IMR-90 (cell line): ENCODE data around the gene RYR2. TPM values are rescaled to one million over a fixed set of nuclear protein-coding genes. Genes with fewer than 3 reads are reported as not detected.

Experiments used
- ATAC-seq: fragments of 200-7000 bp; cut with Tn5 transposase; 2 replicates; pipeline ENCODE4 v1.9.1; 2020; ENCODE audit warnings: low read depth, mild to moderate bottlenecking, moderate library complexity
- BruUV-seq: library from RNA; stranded (reverse); fragments of 400-500 nt; replicated peaks from 2 replicates; lab custom pipeline; 2021; lab: Mats Ljungman, UMichigan
- CTCF ChIA-PET: fragments of 300-600 bp; formaldehyde crosslinking; extraction: SDS; loops from one replicate; lab custom pipeline; 2021; ENCODE audit warnings: antibody characterized with exemption; lab: Yijun Ruan, JAX
- POLR2A ChIA-PET: fragments of 300-600 bp; sonication (Branson Sonifier 250); formaldehyde crosslinking; loops from one replicate; lab custom pipeline; 2022; ENCODE audit warnings: antibody characterized with exemption; ENCODE audit not compliant: unreplicated experiment; lab: Charles Lee
- DNase-seq: peaks from one replicate; pipeline ENCODE4 v3.0.0; 2013
- H2AFZ ChIP-seq: replicated peaks from 2 replicates; pipeline ENCODE3; 2013; ENCODE audit warnings: low read length, mild to moderate bottlenecking; ENCODE audit not compliant: poor library complexity
- H2AK5ac ChIP-seq: 2 replicates; pipeline ENCODE4 v1.6.1; 2013; ENCODE audit warnings: low read depth, low read length, inconsistent platforms
- H2AK9ac ChIP-seq: replicated peaks from 2 replicates; pipeline ENCODE3; 2013; ENCODE audit warnings: mild to moderate bottlenecking, low read depth, low read length, moderate library complexity; ENCODE audit not compliant: poor library complexity
- H2BK120ac ChIP-seq: 2 replicates; pipeline ENCODE4 v1.6.1; 2013; ENCODE audit warnings: low read depth, low read length, inconsistent platforms
- H2BK15ac ChIP-seq: 3 replicates; pipeline ENCODE4 v1.6.1; 2013; ENCODE audit warnings: low read depth, low read length, inconsistent platforms
- H2BK20ac ChIP-seq: 2 replicates; pipeline ENCODE4 v1.6.1; 2013; ENCODE audit warnings: low read depth, mild to moderate bottlenecking, inconsistent platforms, low read length, moderate library complexity
- H2BK5ac ChIP-seq: 2 replicates; pipeline ENCODE4 v1.6.1; 2013; ENCODE audit warnings: mild to moderate bottlenecking, low read depth, low read length, inconsistent platforms; ENCODE audit not compliant: poor library complexity, severe bottlenecking
- H3K14ac ChIP-seq: replicated peaks from 2 replicates; pipeline ENCODE4 v1.6.1; 2013; ENCODE audit warnings: low read depth, low read length, inconsistent platforms
- H3K18ac ChIP-seq: 2 replicates; pipeline ENCODE4 v1.6.1; 2013; ENCODE audit warnings: low read depth, low read length, control low read depth
- H3K23ac ChIP-seq: 2 replicates; pipeline ENCODE4 v1.6.1; 2013; ENCODE audit warnings: low read depth, low read length, inconsistent platforms
- H3K27ac ChIP-seq: 2 replicates; pipeline ENCODE4 v1.5.1; 2013; ENCODE audit warnings: mild to moderate bottlenecking, control low read depth, low read length; ENCODE audit not compliant: insufficient read depth
- H3K27me3 ChIP-seq: 2 replicates; pipeline ENCODE4 v1.6.1; 2013; ENCODE audit warnings: low read length; ENCODE audit not compliant: control insufficient read depth, insufficient read depth
- H3K36me3 ChIP-seq: 2 replicates; pipeline ENCODE4 v1.6.1; 2013; ENCODE audit warnings: low read length, mixed read lengths; ENCODE audit not compliant: control insufficient read depth, insufficient read depth
- H3K4ac ChIP-seq: 2 replicates; pipeline ENCODE4 v1.6.1; 2013; ENCODE audit warnings: low read depth, low read length, inconsistent platforms
- H3K4me1 ChIP-seq: 2 replicates; pipeline ENCODE4 v1.6.1; 2013; ENCODE audit warnings: low read length, mixed read lengths; ENCODE audit not compliant: control insufficient read depth, insufficient read depth
- H3K4me2 ChIP-seq: 2 replicates; pipeline ENCODE4 v1.6.1; 2013; ENCODE audit warnings: low read depth, mild to moderate bottlenecking, control low read depth, low read length, moderate library complexity
- H3K4me3 ChIP-seq: 2 replicates; pipeline ENCODE4 v1.5.1; 2013; ENCODE audit warnings: low read depth, mild to moderate bottlenecking, control low read depth, low read length, moderate library complexity; ENCODE audit not compliant: insufficient read depth
- H3K56ac ChIP-seq: 2 replicates; pipeline ENCODE4 v1.6.1; 2013; ENCODE audit warnings: low read length, inconsistent platforms; ENCODE audit not compliant: insufficient read depth; ENCODE audit errors: extremely low read depth
- H3K79me1 ChIP-seq, 2 experiments: 2 replicates each; pipeline ENCODE4 v1.6.1; 2013; ENCODE audit warnings: low read length in 2 of 2, inconsistent platforms in 1 of 2, low read depth in 1 of 2
- H3K9ac ChIP-seq: 2 replicates; pipeline ENCODE4 v1.6.1; 2013; ENCODE audit warnings: low read depth, low read length, control low read depth
- H3K9me1 ChIP-seq: 2 replicates; pipeline ENCODE4 v1.6.1; 2013; ENCODE audit warnings: low read length, inconsistent platforms; ENCODE audit not compliant: insufficient read depth
- H3K9me3 ChIP-seq: 2 replicates; pipeline ENCODE4 v1.6.1; 2013; ENCODE audit warnings: low read length; ENCODE audit not compliant: control insufficient read depth, insufficient read depth
- H4K20me1 ChIP-seq: 2 replicates; pipeline ENCODE4 v1.6.1; 2013; ENCODE audit warnings: low read length, inconsistent platforms; ENCODE audit not compliant: insufficient read depth
- H4K5ac ChIP-seq: 2 replicates; pipeline ENCODE4 v1.6.1; 2013; ENCODE audit warnings: mild to moderate bottlenecking, low read depth, low read length, control low read depth
- H4K8ac ChIP-seq, 2 experiments: 2 replicates each; pipeline ENCODE4 v1.6.1; 2013; ENCODE audit warnings: low read depth in 2 of 2, low read length in 2 of 2, control low read depth in 1 of 2, inconsistent platforms in 1 of 2
- H4K91ac ChIP-seq: 2 replicates; pipeline ENCODE4 v1.6.1; 2013; ENCODE audit warnings: low read depth, low read length, inconsistent platforms; ENCODE audit not compliant: insufficient read depth
- BHLHE40 ChIP-seq: fragments of 150-350 bp; IDR thresholded peaks from 2 replicates; pipeline ENCODE4 v1.6.1; 2016; ENCODE audit warnings: mild to moderate bottlenecking, low read depth, low read length
- CHD1 ChIP-seq: IDR thresholded peaks from 2 replicates; pipeline ENCODE4 v1.6.1; 2012; ENCODE audit warnings: low read depth, low read length, improper control_type of control experiment
- WGBS, 2 experiments: methylation state at CpG; one replicate each; pipeline versions ENCODE4 v1.1.5 to v1.1.7; 2013; ENCODE audit warnings: missing lambda C conversion rate in 2 of 2; ENCODE audit not compliant: insufficient read length in 1 of 2; ENCODE audit errors: extremely low coverage in 2 of 2; 5-methylcytosine and 5-hydroxymethylcytosine counted together
- dilution Hi-C: fragments of 300-500 bp; cut with HindIII; formaldehyde crosslinking; loops from one replicate; pipeline ENCODE4 v1.14.3; 2018; ENCODE audit warnings: low sequenced_read_pairs; ENCODE audit not compliant: unreplicated experiment
- in situ Hi-C: fragments of 300-500 bp; cut with MboI; formaldehyde crosslinking; loops from 3 replicates; pipeline ENCODE4 v1.14.3; 2019; ENCODE audit warnings: low sequenced_read_pairs, inconsistent platforms, mixed read lengths
- intact Hi-C: fragments of 100-400 bp; cut with micrococcal nuclease; formaldehyde crosslinking; loops from 2 replicates; pipeline ENCODE4 v1.10.0; 2022
- polyA plus RNA-seq, 3 experiments: library from polyadenylated mRNA; depleted of rRNA; stranded (reverse); fragments of >200 nt; gene quantifications; 2 replicates each; pipeline ENCODE4 v1.2.3, GENCODE V29; 2012; ENCODE audit warnings: low replicate concordance in 1 of 3
- total RNA-seq: library from RNA; depleted of rRNA; stranded (reverse); fragments of >200 nt; gene quantifications from 2 replicates; pipeline ENCODE4 v1.2.3, GENCODE V29; 2012

RYR2 gene
- total and polyA plus RNA-seq, 2 of the 4 experiments (the other 2 are of a cell fraction) = not detected

DNA sequence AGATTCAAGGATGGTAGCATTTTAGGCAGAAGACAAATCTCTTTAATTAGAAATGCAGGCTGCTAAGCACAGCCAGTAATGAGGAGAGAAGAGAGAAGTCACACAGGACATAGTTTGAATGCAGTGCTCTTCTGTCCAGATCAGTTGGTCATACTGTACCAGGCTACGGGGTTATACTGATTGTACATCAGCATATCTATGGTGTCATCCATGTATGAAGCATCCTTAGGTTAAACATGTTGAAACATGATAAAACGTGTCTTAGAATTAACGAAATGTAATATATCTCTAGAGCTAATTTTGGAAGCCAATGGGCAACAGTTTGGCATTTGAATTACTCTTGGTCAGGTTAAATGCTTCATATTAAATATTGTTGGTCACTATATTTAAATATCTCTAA lies 199.1 kb downstream of the RYR2 start:
- Histone ChIP-seq H4K8ac (no peak overlapping the region), H2BK5ac (no peak overlapping the region), H2AFZ (no peak overlapping the region), H3K4me2 (no peak overlapping the region), H3K4me3 (no peak overlapping the region), H3K4ac (no peak overlapping the region), H3K18ac (no peak overlapping the region), H4K20me1 (no peaks in the 10 kb centered on the region), H3K9ac (no peak overlapping the region), H3K23ac (no peak overlapping the region), H3K36me3 (no peaks in the 10 kb centered on the region), H3K27ac (no peak overlapping the region), H2BK15ac (no peak overlapping the region), H4K5ac (no peak overlapping the region), H3K9me3 (peaks cover 11% of the 10 kb centered on the region), H2AK9ac (no peak overlapping the region), H2BK120ac (no peak overlapping the region), H3K4me1 (no peaks in the 10 kb centered on the region), H2AK5ac (no peak overlapping the region), H2BK20ac (no peak overlapping the region), H3K56ac (no peak overlapping the region), H3K27me3 (no peaks in the 10 kb centered on the region), H3K14ac (no peak overlapping the region), H3K9me1 (no peaks in the 10 kb centered on the region), H4K91ac (no peak overlapping the region), H3K79me1 (no peaks in the 10 kb centered on the region)
- POLR2A ChIA-PET = no interaction called here
- intact Hi-C loops (no loop called here), in situ Hi-C loops (no loop called here), dilution Hi-C loops (no loop called here)
- no peak for TF ChIP-seq BHLHE40
- no peak for TF ChIP-seq CHD1
- DNase-seq (no peak), ATAC-seq (no peak)
- WGBS, 2 experiments = no CpG with 5 or more reads among the region's 3 CpGs
- no TSS peak for BruUV-seq
- CTCF ChIA-PET = no interaction called here
